ENCODE results near the gene ZC3HAV1. TPM values are rescaled to one million over a fixed set of nuclear protein-coding genes. Genes with fewer than 3 reads are reported as not detected.

The ZC3HAV1 gene
- total and polyA plus RNA-seq, 10 of the 15 experiments (the other 5 are each of a cell fraction or from before 2014, with no cell fraction given): 18.5 to 55.3 (median 44.7) TPM

DNA sequence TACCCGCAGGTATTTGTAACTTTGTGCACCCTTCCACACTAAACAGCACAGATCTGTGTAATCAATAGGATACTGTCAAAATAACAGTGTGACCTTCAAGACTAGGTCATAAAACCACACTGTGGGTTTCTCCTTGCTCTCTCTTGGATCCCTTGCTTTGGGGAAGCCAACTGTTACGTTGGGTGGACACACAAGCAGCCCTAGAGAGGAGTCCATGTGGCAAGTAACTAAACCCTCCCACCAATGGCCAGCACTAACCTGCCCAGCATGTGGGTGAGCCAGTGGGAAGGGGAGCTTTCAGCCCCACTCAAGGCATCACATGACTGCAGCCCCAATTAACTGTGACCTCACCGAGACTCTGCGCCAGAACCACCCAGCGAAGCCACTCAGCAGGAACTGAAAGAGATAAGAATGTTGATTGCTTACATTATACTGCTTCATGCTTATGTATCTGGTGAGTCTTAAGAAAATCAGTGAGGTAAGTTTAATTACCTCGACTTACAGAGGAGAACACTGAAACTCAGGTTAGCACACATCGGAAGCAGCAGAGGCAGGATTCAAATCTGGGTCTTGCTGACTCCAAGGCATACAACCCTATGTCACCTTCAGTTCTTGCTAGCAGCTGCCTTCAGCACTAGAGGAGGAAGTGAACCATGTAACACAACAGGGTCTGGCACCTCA lies 9.4 kb upstream of the ZC3HAV1 start (continued):
- TF ChIP-seq E2F8 (IDR thresholded peaks at IDR 0.05; ENCODE audit: low read depth, partially characterized antibody): no peak
- TF ChIP-seq, protein P1, sequence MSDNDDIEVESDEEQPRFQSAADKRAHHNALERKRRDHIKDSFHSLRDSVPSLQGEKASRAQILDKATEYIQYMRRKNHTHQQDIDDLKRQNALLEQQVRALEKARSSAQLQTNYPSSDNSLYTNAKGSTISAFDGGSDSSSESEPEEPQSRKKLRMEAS (IDR thresholded peaks at IDR 0.05; ENCODE audit: low read depth, low read length): peak; percentile 63
- peak; percentile 85 for TF ChIP-seq CREB1 (IDR thresholded peaks at IDR 0.05; ENCODE audit: low read depth)
- no peak for TF ChIP-seq NRF1 (conservative IDR thresholded peaks at IDR 0.05; ENCODE audit: low read depth, low read length)
- TF ChIP-seq POU2F2 (IDR thresholded peaks at IDR 0.05; ENCODE audit: borderline replicate concordance, low read depth, low read length): peak; percentile 30; the same call in 1 of the 3 replicates
- TF ChIP-seq BACH1 (IDR thresholded peaks at IDR 0.05; ENCODE audit: borderline replicate concordance): no peak
- no peak for TF ChIP-seq CHD1 (IDR thresholded peaks at IDR 0.05; ENCODE audit: low read depth, low read length)
- TF ChIP-seq WRNIP1 (IDR thresholded peaks at IDR 0.05; ENCODE audit: borderline replicate concordance, low read depth, low read length): no peak
- no peak for TF ChIP-seq MYC (IDR thresholded peaks at IDR 0.05; ENCODE audit: insufficient read depth, insufficient read length, insufficient replicate concordance, low read length, severe bottlenecking)
- TF ChIP-seq, protein P2, sequence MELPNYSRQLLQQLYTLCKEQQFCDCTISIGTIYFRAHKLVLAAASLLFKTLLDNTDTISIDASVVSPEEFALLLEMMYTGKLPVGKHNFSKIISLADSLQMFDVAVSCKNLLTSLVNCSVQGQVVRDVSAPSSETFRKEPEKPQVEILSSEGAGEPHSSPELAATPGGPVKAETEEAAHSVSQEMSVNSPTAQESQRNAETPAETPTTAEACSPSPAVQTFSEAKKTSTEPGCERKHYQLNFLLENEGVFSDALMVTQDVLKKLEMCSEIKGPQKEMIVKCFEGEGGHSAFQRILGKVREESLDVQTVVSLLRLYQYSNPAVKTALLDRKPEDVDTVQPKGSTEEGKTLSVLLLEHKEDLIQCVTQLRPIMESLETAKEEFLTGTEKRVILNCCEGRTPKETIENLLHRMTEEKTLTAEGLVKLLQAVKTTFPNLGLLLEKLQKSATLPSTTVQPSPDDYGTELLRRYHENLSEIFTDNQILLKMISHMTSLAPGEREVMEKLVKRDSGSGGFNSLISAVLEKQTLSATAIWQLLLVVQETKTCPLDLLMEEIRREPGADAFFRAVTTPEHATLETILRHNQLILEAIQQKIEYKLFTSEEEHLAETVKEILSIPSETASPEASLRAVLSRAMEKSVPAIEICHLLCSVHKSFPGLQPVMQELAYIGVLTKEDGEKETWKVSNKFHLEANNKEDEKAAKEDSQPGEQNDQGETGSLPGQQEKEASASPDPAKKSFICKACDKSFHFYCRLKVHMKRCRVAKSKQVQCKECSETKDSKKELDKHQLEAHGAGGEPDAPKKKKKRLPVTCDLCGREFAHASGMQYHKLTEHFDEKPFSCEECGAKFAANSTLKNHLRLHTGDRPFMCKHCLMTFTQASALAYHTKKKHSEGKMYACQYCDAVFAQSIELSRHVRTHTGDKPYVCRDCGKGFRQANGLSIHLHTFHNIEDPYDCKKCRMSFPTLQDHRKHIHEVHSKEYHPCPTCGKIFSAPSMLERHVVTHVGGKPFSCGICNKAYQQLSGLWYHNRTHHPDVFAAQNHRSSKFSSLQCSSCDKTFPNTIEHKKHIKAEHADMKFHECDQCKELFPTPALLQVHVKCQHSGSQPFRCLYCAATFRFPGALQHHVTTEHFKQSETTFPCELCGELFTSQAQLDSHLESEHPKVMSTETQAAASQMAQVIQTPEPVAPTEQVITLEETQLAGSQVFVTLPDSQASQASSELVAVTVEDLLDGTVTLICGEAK (IDR thresholded peaks at IDR 0.05; ENCODE audit: borderline replicate concordance): no peak
- no peak for TF ChIP-seq TARDBP (IDR thresholded peaks at IDR 0.05; ENCODE audit: borderline replicate concordance)
- TF ChIP-seq, protein P3, sequence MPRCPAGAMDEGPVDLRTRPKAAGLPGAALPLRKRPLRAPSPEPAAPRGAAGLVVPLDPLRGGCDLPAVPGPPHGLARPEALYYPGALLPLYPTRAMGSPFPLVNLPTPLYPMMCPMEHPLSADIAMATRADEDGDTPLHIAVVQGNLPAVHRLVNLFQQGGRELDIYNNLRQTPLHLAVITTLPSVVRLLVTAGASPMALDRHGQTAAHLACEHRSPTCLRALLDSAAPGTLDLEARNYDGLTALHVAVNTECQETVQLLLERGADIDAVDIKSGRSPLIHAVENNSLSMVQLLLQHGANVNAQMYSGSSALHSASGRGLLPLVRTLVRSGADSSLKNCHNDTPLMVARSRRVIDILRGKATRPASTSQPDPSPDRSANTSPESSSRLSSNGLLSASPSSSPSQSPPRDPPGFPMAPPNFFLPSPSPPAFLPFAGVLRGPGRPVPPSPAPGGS (IDR thresholded peaks at IDR 0.05; ENCODE audit: borderline replicate concordance, insufficient read depth, low read depth, low read length, poor library complexity, severe bottlenecking): no peak
- peak; percentile 84 for TF ChIP-seq USF1 (IDR thresholded peaks at IDR 0.05; ENCODE audit: borderline replicate concordance, extremely low read length, insufficient read depth, low read depth, low read length)
- TF ChIP-seq NFYB (IDR thresholded peaks at IDR 0.05; ENCODE audit: insufficient read depth, low read depth, low read length): no peak
- TF ChIP-seq EGR1 (IDR thresholded peaks at IDR 0.05; ENCODE audit: borderline replicate concordance in 1 of 2, low read depth in 2 of 2, low read length in 2 of 2): no peak; a peak in 1 of 3 replicates

All from GM12878 (cell line).